K562 (cell line): ENCODE results near the gene DOCK4.

Experiments used
- BRCA1 ChIP-seq, 2 experiments: fragments of 450-650 bp in 1 of 2; sonication (generic) in 1 of 2; formaldehyde crosslinking in 1 of 2; IDR thresholded peaks; 2 replicates each; pipeline versions ENCODE4 v1.5.0 to v1.6.1; 2017 to 2020; ENCODE audit warnings: mild to moderate bottlenecking in 1 of 2, missing genetic modification reagents in 1 of 2
- CTCF ChIP-seq, 3 experiments: IDR thresholded peaks in 2 of 3; conservative IDR thresholded peaks in 1 of 3; 2 replicates each; pipeline ENCODE4 v1.5.1; 2011 to 2012; ENCODE audit warnings: low read length in 3 of 3, mild to moderate bottlenecking in 3 of 3, control low read depth in 2 of 3, improper control_type of control experiment in 1 of 3, inconsistent platforms in 1 of 3, low read depth in 1 of 3, mixed read lengths in 1 of 3, moderate library complexity in 1 of 3; ENCODE audit not compliant: insufficient read depth in 2 of 3
- EP300 ChIP-seq: IDR thresholded peaks from 2 replicates; pipeline ENCODE4 v1.6.1; 2012; ENCODE audit warnings: low read length, improper control_type of control experiment
- HLTF ChIP-seq: fragments of 450-650 bp; IDR thresholded peaks from 2 replicates; pipeline ENCODE4 v1.6.1; 2016
- MXI1 ChIP-seq: IDR thresholded peaks from 2 replicates; pipeline ENCODE4 v1.6.1; 2011; ENCODE audit warnings: low read depth, mild to moderate bottlenecking, improper control_type of control experiment, low read length
- NFIC ChIP-seq: fragments of 450-650 bp; IDR thresholded peaks from 2 replicates; pipeline ENCODE4 v1.6.1; 2017; ENCODE audit warnings: mild to moderate bottlenecking, inconsistent platforms
- NFXL1 ChIP-seq: fragments of 450-650 bp; formaldehyde crosslinking; IDR thresholded peaks from 2 replicates; pipeline ENCODE4 v1.4.0; 2021; ENCODE audit warnings: mild to moderate bottlenecking
- NR3C1 ChIP-seq: sonication (generic); formaldehyde crosslinking; IDR thresholded peaks from 2 replicates; pipeline ENCODE4 v1.8.1; 2022; ENCODE audit warnings: missing genetic modification reagents
- POLR3A ChIP-seq: IDR thresholded peaks from 2 replicates; pipeline ENCODE4 v1.6.1; 2011; ENCODE audit warnings: borderline replicate concordance, mild to moderate bottlenecking, moderate library complexity; ENCODE audit not compliant: insufficient read length, insufficient read depth; ENCODE audit errors: extremely low read depth
- SNIP1 ChIP-seq: fragments of 450-650 bp; IDR thresholded peaks from 2 replicates; pipeline ENCODE4 v1.7.1; 2017; ENCODE audit warnings: low read depth, mild to moderate bottlenecking
- WHSC1 ChIP-seq: IDR thresholded peaks from one replicate; pipeline ENCODE4 v1.6.1; 2012; ENCODE audit warnings: low read length, control low read depth, inconsistent platforms
- ZFP91 ChIP-seq: sonication (generic); formaldehyde crosslinking; IDR thresholded peaks from 2 replicates; pipeline ENCODE4 v1.8.0; 2022; ENCODE audit warnings: mild to moderate bottlenecking, missing genetic modification reagents
- ZNF274 ChIP-seq: IDR thresholded peaks from 2 replicates; pipeline ENCODE4 v1.6.1; 2011; ENCODE audit warnings: low read depth, mild to moderate bottlenecking, low read length, moderate library complexity, borderline replicate concordance
- ZNF551 ChIP-seq: fragments of 250-450 bp; sonication (Bioruptor Pico); IDR thresholded peaks from 2 replicates; pipeline ENCODE4 v1.5.0; 2021; ENCODE audit warnings: mild to moderate bottlenecking, moderate library complexity

GRCh38 chr7:112104120-112104519 lies 102.1 kb downstream of the DOCK4 start:
- TF ChIP-seq ZFP91 (CRISPR knock-in tag), result no peak
- TF ChIP-seq POLR3A, result no peak
- TF ChIP-seq BRCA1 (IDR thresholded peaks at IDR 0.05), result no peak
- TF ChIP-seq BRCA1 (CRISPR knock-in tag; IDR thresholded peaks at IDR 0.05), result no peak
- no peak for TF ChIP-seq CTCF (IDR thresholded peaks at IDR 0.05 in 2 of 3, conservative IDR thresholded peaks at IDR 0.05 in 1 of 3; ENCODE audit: insufficient read depth in 2 of 3, low read depth in 1 of 3, low read length in 3 of 3)
- TF ChIP-seq WHSC1, result no peak
- no peak for TF ChIP-seq ZNF274
- no peak for TF ChIP-seq SNIP1
- TF ChIP-seq NR3C1 (CRISPR knock-in tag), result no peak
- TF ChIP-seq HLTF, result no peak
- TF ChIP-seq MXI1, result no peak
- TF ChIP-seq ZNF551 (CRISPR knock-in tag), result no peak
- no peak for TF ChIP-seq NFIC
- TF ChIP-seq NFXL1 (CRISPR knock-in tag), result no peak
- no peak for TF ChIP-seq EP300
